ENCODE measurements around the gene NYAP2.

- TF ChIP-seq NFRKB (IDR thresholded peaks at IDR 0.05) (no peak), SUZ12 (IDR thresholded peaks at IDR 0.05) (no peak), BHLHE40 (IDR thresholded peaks at IDR 0.05; ENCODE audit: borderline replicate concordance) (no peak), FOXM1 (IDR thresholded peaks at IDR 0.05; ENCODE audit: borderline replicate concordance) (no peak)
Measured at GRCh38 chr2:225534037-225534436, 134.5 kb downstream of the NYAP2 start.

Measured in HEK293T (cell line).